SKM-1 (cell line): ENCODE data around the gene GPRIN1.

Experiments
- DNase-seq: peaks from one replicate; lab custom pipeline; 2025; ENCODE audit not compliant: unreplicated experiment; lab: John Stamatoyannopoulos, UW

GPRIN1 gene

GRCh38 chr5:176643491-176644219 is 33.7 kb upstream of the GPRIN1 start:
- DNase-seq, result no peak

- DNase-seq, result no peak
Observed at GRCh38 chr5:176642675-176643490, 32.9 kb upstream of the GPRIN1 start.

- no peak for DNase-seq
Observed at GRCh38 chr5:176640616-176641015, 30.7 kb upstream of the GPRIN1 start.

- DNase-seq, result no peak
Observed at GRCh38 chr5:176639981-176640380, 30.0 kb upstream of the GPRIN1 start.

- DNase-seq, result no peak
Observed at GRCh38 chr5:176639208-176639607, 29.3 kb upstream of the GPRIN1 start.

- DNase-seq, result no peak
Observed at GRCh38 chr5:176638437-176638836, 28.5 kb upstream of the GPRIN1 start.

- DNase-seq, result no peak
Observed at GRCh38 chr5:176637556-176637955, 27.6 kb upstream of the GPRIN1 start.

- no peak for DNase-seq
Observed at GRCh38 chr5:176636426-176636825, 26.5 kb upstream of the GPRIN1 start.

- no peak for DNase-seq
Observed at GRCh38 chr5:176633598-176633997, 23.6 kb upstream of the GPRIN1 start.

GRCh38 chr5:176632745-176633144 is 22.8 kb upstream of the GPRIN1 start:
- no peak for DNase-seq

- DNase-seq, result no peak
Observed at GRCh38 chr5:176631383-176632200, 21.6 kb upstream of the GPRIN1 start.

- DNase-seq, result no peak
Observed at GRCh38 chr5:176630681-176631222, 20.8 kb upstream of the GPRIN1 start.

- DNase-seq, result no peak
Observed at GRCh38 chr5:176629853-176630680, 20.1 kb upstream of the GPRIN1 start, which contains the start of the genes EIF4E1B and SNCB. Gene EIF4E1B (plus strand): TSS chr5:176630675. CDS start chr5:176642788, 12,113 bp downstream. Gene SNCB (minus strand): TSS chr5:176630534. CDS start chr5:176629654, 880 bp downstream.

GRCh38 chr5:176629317-176629852 is 19.4 kb upstream of the GPRIN1 start:
- no peak for DNase-seq

- no peak for DNase-seq
Observed at GRCh38 chr5:176628406-176629228, 18.7 kb upstream of the GPRIN1 start.

- DNase-seq, result no peak
Observed at GRCh38 chr5:176627582-176627981, 17.6 kb upstream of the GPRIN1 start.

GRCh38 chr5:176626876-176627236 is 16.9 kb upstream of the GPRIN1 start:
- DNase-seq, result no peak

GRCh38 chr5:176625966-176626875 is 16.3 kb upstream of the GPRIN1 start:
- DNase-seq, result no peak
